HG03135 (cell line): ENCODE data around the gene SP100.
"Not testable (repeated sequence)": the region's sequence is repeated elsewhere in the genome, so short reads cannot be mapped to it uniquely, and the experiment has no call there.

Experiments used
- ATAC-seq: cut with Tn5 transposase; IDR thresholded peaks from one replicate; pipeline ENCODE4 v1.9.1; 2021; ENCODE audit warnings: mild to moderate bottlenecking, moderate library complexity; ENCODE audit not compliant: unreplicated experiment

The SP100 gene

DNA sequence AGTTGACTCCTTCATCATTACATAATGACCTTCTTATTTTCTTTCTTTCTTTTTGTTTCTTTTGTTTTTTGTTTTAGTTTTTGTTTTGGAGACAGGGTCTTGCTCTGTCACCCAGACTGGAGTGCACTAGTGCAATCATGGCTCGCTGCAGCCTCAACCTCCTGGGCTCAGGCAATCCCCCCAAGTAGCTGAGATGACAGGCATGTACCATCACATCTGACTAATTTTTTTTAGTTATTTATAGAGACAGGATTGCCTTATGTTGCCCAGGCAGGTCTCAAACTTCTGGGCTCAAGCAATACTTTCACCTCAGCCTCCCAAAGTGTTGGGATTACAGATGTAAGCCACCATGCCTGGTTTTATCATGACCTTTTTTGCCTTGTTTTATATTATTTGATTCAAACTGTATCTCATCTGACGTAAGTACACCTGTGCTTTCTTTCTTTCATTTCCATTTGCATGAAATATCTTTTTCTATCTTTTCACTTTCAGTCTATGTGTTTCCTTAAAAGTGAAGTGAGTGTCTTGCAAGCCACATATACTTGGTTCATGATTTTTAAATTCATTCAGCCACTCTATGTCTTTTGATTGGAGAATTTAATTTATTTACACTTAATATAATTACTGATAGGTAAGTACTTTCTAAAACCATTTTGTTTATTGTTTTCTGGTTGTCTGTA, 39.1 kb downstream of the SP100 start:
- no peak for ATAC-seq

DNA sequence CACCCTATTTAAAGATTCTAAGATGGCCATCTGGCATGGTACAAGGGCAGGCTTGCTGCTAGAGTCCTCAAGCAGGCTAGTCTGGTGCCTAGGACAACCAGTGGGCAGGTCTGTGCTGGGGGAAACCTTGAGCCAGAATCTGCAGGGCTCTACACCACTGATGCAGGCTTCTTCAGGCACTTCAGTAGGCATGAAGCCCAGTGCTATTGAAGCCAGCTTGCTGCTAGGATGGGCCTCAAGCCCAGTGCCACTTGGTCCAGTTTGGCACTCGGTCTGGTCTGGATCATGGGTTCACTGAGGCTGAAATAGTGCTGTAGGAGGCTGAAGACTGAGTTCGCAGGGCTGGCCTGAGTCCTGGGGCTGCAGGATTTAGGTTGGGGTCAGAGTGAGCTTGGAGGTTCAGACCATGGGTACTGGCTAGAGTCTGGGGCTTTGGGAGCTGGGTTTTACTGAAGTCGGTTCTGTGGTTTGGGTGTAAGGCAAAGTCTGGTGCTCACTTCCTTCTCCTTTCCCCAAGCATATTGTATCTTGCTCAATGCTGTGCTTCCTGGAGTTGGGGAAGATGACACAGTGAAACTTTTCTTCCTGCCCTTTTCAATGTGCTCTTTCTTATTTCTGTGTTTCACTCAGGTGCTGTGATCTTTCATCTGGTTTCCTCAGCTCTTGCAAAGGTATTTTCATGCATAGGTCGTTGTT, 41.2 kb downstream of the SP100 start:
- no peak for ATAC-seq

DNA sequence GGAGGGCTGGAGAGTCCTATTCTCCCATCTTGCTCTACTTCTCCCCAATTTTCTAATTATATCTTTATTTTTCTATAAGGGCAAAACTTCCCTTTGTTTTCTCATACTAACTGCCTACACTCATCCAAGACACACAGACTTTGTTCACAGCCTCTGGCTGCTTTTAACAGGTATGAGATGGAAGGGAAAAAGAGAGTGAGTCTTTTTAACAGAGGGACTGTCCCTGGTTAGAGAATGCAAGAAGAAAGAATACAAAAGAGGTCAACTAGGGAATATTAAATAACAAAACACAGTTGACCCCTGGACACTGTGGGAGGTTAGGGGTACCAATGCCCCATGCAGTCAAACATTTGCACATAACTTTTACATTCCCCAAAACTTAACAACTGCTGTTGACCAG, 41.8 kb downstream of the SP100 start:
- ATAC-seq: no peak

DNA sequence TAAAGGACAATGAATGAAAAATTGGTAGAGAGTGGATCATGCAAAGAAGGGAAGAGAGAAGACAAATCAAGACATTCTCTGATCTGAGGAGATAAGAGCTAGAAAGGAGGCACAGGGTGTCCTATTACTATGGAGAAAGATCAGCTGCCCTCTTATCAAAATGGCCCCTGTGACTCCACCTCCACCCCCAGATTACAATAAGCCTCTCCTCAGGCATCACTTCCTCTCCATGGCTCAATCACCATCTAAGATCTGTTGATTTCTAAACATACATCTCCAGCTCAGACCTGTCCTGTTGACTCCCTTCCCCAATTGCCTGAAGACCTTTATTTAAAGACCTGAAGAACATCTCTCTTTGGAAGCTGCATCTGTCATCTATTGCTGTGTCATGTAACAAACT, 43.2 kb downstream of the SP100 start:
- no peak for ATAC-seq

GRCh38 chr2:230471074-230471473, 55.1 kb downstream of the SP100 start:
- no peak for ATAC-seq

GRCh38 chr2:230472621-230473018, 56.6 kb downstream of the SP100 start:
- ATAC-seq: no peak

DNA sequence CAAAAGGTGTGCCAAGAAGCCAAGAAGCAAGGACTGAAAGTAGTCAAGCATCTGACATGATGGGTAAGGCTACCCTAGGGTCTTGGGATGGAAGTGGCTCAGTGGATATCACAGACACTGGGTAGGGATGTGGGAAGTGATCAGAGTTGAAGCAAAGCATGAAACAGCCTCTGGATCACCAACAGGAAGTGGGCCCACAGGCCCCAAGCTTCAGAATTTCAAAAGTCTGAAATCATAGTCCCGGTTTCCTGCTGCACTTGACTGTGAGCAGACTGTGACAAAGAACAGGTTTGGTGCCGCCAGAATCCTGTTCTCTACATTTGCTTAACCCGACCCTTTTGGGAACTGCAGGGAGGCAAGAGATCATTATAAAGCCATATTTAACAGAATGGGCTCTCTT, 57.4 kb downstream of the SP100 start:
- no peak for ATAC-seq

GRCh38 chr2:230475143-230475542, 59.1 kb downstream of the SP100 start:
- no peak for ATAC-seq

GRCh38 chr2:230485801-230486341, 69.9 kb downstream of the SP100 start:
- ATAC-seq: no peak

- not testable (repeated sequence) for ATAC-seq
Measured at GRCh38 chr2:230491219-230491618, 75.2 kb downstream of the SP100 start.

DNA sequence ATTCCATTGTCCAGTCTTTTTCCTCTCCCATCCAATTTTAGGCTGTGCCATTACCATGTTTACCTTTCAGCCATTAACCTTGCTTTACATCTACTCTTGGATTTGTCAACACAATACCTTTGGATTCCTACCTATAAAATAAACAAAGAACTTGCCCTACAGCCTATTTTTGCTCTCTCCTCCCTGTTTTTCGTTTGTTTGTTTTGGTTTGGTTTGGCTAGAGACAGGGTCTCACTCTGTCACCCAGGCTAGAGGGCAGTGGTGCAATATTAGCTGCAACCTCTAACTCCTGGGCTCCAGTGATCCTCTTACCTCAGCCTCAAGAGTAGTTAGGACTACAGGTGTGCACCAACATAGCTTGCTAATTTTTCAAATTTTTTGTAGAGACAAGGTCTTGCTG, 76.1 kb downstream of the SP100 start:
- ATAC-seq: no peak

GRCh38 chr2:230494980-230495379, 79.0 kb downstream of the SP100 start:
- no peak for ATAC-seq

- ATAC-seq: no peak
Measured at GRCh38 chr2:230496891-230497290, 80.9 kb downstream of the SP100 start.

GRCh38 chr2:230498506-230499107, 82.6 kb downstream of the SP100 start:
- no peak for ATAC-seq

GRCh38 chr2:230502593-230502992, 86.6 kb downstream of the SP100 start:
- ATAC-seq: no peak

DNA sequence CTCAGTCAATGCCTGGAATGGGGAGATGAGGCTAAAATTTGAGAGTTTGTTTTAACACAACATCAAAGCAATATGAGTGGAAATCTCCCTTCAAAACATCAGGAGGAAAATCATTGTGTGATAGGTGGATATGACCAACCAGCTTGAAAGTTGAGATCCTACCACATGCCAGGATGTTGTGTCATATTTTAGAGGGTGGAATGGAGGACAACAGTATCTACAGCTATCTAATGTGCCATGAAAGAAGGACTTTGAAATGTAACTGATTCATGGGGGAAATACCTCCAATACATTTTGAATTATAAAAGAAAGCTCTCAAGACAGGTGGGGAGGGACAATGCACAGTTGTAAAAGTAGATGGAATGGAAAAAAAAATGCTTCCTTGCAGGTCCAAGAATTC, 87.8 kb downstream of the SP100 start:
- ATAC-seq: no peak

DNA sequence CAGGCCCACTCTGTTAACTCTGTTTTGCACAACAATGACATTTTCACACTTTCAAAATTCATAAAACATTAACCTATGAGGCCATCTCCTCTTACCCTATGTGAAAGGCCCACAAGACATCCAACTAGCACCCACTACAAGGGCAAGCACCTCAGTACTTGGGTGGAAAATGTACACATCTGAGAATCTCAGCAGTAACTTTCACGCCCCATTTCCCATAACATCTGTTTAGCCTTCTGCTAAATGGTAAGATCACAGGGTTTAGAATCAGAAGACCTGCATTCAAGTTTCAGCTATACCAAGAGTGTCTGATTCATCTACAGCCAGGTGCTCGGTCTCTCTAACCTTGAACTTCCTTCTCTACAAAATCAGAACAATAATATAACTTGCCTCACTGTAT, 89.2 kb downstream of the SP100 start:
- peak; percentile 85 for ATAC-seq

DNA sequence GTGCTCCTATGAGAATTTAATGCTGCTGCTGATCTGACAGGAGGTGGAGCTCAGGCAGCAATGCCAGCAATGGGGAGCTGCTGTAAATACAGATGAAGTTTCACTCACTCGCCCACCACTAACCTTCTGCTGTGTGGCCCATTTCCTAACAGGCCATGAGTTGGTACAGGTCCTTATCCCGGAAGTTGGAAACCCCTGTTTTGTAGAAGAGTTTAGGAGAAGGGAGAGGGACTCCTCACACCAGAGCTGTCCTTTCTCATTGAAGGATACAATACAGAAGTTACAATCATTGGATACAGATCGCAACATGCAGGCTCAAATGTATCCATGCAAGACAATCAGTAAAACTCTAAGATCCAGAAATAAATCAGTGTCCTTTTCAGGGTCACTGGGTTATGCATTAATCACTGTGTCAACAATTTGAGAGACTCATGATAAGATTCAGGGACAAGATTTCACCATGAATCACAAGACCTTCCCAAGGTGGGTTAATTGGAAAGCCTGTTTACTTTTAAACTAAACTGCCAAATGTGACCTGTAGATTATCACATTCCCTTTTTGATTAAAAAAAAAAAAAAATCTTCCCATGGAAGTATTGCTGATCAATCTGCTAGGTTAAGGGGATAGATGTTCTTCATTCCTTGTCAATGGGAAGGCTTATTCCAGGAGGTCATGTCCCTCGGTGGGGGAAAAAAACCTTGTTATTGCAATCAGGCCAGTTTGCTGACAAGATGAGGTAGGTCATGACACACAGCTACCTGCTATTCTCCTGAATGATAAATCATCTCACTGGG, 97.2 kb downstream of the SP100 start:
- no peak for ATAC-seq

- no peak for ATAC-seq
Measured at GRCh38 chr2:230520061-230520874, 104.3 kb downstream of the SP100 start.

DNA sequence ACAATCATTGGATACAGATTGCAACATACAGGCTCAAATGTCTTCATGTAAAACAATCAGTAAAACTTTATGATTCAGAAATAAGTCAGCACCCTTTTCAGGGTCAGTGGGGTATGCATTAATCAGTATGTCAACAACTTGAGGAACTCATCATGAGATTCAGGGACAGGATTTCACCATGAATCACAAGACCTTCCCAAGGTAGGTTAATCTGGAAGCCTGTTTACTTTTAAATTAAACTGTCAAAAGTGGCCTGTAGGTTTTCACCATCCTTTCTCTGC, 104.8 kb downstream of the SP100 start:
- ATAC-seq: no peak

DNA sequence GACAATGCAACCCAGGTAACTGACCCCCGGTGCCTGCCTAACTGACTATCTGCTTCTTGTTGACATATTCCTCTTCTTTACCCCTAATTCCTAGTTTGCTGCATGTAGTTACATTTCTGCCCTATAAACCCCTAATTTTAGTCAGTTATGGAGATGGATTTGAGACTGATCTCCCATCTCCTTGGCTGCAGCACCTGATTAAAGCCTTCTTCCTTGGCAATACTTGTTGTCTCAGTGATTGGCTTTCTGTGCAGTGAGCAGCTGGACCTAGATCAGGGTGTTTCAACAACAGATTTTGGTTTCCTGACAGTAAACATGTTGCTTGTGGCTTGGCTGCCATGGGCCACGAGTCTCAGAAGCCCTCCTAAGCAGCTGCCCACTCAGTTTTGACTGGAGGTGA, 105.4 kb downstream of the SP100 start:
- ATAC-seq: no peak
